H7 (cell line): Measurements from ENCODE around the gene EXOSC6. TPM values are rescaled to one million over a fixed set of nuclear protein-coding genes. Genes with fewer than 3 reads are reported as not detected.
A peak's percentile ranks its signal among the peaks of the same experiment; 100 is the strongest.
"Not testable (repeated sequence)": the region's sequence is repeated elsewhere in the genome, so short reads cannot be mapped to it uniquely, and the experiment has no call there.

Source experiments
- DNase-seq: peaks from one replicate; pipeline ENCODE4 v3.0.0; 2012
- H3K27me3 ChIP-seq: 2 replicates; pipeline ENCODE4 v1.6.0; 2011; ENCODE audit warnings: mild to moderate bottlenecking, low read length; ENCODE audit not compliant: control insufficient read depth, insufficient read depth
- H3K36me3 ChIP-seq: replicated peaks from 2 replicates; pipeline ENCODE4 v1.5.1; 2011; ENCODE audit warnings: low read length; ENCODE audit not compliant: control insufficient read depth, insufficient read depth
- H3K4me3 ChIP-seq: 2 replicates; pipeline ENCODE4 v1.5.1; 2011; ENCODE audit warnings: low read depth, mild to moderate bottlenecking, control low read depth, low read length, moderate library complexity; ENCODE audit not compliant: insufficient read depth
- total RNA-seq: library from RNA; depleted of rRNA; stranded (reverse); fragments of >200 nt; shearing (Covaris generic); gene quantifications from 2 replicates; pipeline ENCODE4 v1.2.3, GENCODE V29; 2014; rRNA removed

EXOSC6 gene
- total RNA-seq, 1 experiment from 2014 or later = 18.4 TPM

DNA sequence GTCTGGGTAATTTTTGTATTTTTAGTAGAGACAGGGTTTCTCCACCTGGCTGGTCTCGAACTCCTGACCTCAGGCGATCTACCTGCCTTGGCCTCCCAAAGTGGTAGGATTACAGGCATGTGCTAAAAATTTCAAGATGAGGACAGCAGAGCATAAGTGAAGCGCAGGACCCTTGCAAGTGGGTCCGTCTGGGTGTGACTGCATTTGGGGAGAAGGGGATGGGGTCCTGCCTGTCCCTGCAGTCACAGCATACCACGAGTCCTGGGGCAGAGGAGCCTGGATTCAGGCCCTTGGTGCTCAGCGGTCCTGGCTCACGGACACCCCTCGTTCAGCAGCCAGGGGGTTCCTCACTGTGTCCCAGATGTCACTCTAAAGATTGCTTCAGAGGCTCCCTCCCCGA is 53.5 kb downstream of the EXOSC6 start:
- H3K27me3 ChIP-seq, H3K4me3 ChIP-seq, DNase-seq, H3K36me3 ChIP-seq: not testable (repeated sequence)

DNA sequence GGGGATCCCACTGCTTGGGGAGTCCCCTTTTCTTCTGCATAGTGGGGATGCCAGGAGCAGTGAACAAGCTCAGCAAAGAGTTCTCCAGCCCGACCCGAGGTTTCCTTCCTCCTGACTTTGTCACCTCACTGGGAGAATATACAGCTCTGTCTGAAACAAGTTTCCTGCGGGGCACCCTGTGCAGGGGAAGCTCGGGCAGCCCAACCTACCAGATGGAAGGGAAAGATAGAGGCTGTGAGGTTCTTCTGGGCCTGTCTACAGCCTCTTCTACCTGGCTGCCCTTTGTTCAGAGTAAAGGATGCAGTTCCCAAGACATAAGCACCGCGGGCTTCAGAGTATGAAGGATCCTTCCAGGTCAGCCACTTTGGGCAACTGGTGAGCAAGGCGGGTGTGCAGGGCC is 54.1 kb downstream of the EXOSC6 start:
- peak; percentile 26 for DNase-seq
- not testable (repeated sequence) for H3K36me3 ChIP-seq, H3K27me3 ChIP-seq, H3K4me3 ChIP-seq

Other genes with a start within 250 kb of the EXOSC6 start
- gene PDPR, start 137.6 kb downstream of the EXOSC6 start, total RNA-seq = 11.8 and 14.9 TPM in 2 replicates
- gene CLEC18C, start 78.2 kb downstream of the EXOSC6 start, total RNA-seq = 0.07 and 0.35 TPM in 2 replicates
- 149 and 178 TPM in 2 replicates for gene AARS1, start 37.6 kb upstream of the EXOSC6 start, total RNA-seq
- 23.5 and 28.0 TPM in 2 replicates for gene DDX19B, start 47.2 kb upstream of the EXOSC6 start, total RNA-seq
- 55.3 and 56.2 TPM in 2 replicates for gene DDX19A, start 95.0 kb upstream of the EXOSC6 start, total RNA-seq
- gene ST3GAL2, start 187.2 kb upstream of the EXOSC6 start, total RNA-seq = 62.7 and 64.1 TPM in 2 replicates
- 11.2 and 13.7 TPM in 2 replicates for gene FCSK, start 202.7 kb upstream of the EXOSC6 start, total RNA-seq